NCI-H2227 (cell line): ENCODE results near the gene CDC42BPA.
"Not testable (repeated sequence)": the region's sequence is repeated elsewhere in the genome, so short reads cannot be mapped to it uniquely, and the experiment has no call there.

Experiments
- DNase-seq: peaks from one replicate; lab custom pipeline; 2025; ENCODE audit not compliant: unreplicated experiment; lab: John Stamatoyannopoulos, UW

CDC42BPA gene

DNA sequence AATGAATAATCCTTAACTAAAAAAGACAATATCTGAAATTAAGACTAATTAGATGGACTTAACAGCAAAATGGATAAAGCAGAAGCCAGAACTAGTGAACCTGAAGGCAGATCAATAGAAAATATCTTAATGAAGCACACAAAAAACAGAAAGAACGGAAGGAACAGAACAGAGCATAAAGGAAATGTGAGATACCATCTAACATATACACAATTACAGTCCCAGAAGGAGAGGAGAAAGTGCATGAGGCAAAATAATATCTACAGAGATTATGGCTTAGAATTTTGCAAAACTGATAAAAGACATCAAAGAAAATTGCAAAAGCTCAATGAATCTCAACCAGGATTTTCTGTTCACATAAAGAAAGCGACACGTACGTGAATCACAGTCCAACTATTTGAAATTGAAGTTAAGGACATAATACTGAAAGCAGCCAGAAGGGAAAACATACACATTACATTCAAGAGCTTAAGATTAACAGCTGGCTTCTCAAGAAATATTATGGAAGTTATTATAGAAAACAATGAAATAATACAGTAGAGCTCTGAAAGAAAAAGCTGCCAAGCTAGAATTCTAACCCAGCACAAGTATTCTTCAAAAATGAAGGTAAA is 182.0 kb downstream of the CDC42BPA start:
- no peak for DNase-seq

DNA sequence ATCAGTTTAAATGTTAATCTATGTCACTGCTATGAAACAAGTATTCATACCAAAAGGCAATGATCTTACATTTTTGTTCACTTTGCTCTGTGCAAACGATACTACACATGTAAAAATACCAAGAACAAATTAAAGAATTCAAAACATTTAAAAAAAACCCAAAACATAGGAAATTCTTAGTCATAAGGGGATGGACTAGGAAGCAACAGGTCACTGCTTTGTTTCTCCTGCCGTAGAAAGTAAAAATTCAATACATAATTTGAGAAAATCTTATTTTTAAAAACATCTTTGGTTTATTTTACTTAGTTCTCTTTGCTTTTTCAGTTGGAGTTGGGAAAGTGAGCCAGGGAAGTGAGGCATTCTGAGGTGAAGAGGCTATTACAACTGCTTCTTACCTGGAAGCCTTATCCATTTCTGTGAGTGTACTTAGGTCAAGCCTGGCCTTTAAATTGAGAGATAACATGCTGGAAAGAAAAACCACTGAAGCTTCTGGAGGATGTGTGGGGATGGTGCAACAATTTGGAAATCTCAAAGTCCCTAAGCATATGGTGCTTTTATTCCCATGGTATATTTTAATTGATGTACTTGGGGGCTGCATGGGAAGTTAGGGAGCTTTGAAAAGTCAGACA is 183.5 kb downstream of the CDC42BPA start:
- no peak for DNase-seq

DNA sequence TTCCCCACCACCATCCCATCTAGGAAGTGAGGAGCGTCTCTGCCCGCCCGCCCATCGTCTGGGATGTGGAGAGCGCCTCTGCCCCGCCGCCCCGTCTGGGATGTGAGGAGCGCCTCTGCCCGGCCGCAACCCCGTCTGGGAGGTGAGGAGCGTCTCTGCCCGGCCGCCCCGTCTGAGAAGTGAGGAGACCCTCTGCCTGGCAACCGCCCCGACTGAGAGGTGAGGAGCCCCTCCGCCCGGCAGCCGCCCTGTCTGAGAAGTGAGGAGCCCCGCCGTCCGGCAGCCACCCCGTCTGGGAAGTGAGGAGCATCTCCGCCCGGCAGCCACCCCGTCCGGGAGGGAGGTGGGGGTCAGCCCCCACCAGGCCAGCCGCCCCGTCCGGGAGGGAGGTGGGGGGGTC is 185.6 kb downstream of the CDC42BPA start:
- DNase-seq: not testable (repeated sequence)

DNA sequence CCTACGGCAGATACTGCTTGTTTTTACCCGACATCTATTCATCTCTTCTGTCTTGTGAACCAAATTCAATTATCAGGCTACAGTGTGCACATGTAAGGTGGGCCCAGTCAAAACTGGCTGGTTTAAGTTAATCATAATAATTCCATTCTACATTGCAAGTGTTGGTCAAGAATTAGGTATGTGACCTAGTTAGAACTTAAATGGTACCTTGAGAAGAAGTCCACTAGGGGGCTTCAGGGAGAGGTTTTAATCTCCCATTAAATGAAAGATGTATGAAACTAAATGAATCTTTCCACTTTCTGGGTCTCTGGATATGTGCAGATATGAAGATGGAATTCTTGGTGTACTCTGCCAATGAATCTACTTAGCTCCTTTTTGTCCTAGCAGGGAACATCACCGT is 187.1 kb downstream of the CDC42BPA start:
- DNase-seq: no peak

DNA sequence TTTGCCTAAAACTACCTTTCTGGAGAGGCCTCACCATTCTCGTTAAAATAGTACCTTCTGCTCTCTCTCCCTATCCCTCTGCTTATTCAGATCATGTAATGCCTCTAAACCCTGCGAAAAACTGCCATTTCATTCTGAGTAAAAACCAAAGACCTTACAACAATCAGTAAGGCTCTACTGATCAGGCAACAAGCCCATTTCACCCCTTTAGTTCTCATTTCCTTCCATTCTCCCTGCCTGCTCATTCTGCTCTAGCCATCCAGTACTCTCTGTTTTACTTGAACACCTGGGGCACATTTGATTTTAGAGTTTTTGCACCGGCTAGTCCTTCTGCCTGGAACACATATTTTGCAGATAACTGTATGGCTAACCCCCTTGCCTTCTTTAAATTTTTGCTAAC is 190.4 kb downstream of the CDC42BPA start:
- no peak for DNase-seq

DNA sequence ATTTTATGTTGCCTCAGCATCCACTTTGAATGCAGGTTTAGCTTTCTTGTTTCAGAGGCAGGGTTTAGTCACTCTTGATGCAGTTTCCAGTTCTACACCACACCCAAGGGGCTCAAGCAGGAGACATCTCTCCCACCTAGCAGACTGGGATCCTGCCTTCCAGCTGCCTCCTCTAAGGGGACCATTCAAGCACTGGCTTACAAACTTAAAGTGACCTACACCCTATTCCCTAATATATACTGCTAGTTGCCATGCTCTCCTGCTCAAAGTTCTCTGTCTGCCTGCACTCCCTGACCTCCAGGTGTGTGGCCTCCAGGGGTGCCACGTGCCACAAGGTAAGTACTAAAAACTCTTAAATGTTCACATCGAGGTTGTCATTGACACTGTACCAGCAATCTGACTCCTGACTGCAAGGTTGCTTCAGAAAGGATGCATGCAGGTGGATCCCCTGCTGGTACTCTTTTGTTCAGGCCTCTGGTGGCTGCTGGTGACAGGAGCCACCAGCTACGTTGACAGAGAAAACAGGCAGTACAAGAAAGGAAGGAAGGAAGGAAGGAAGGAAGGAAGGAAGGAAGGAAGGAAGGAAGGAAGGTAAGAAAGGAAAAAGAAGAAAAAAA is 192.3 kb downstream of the CDC42BPA start:
- no peak for DNase-seq

DNA sequence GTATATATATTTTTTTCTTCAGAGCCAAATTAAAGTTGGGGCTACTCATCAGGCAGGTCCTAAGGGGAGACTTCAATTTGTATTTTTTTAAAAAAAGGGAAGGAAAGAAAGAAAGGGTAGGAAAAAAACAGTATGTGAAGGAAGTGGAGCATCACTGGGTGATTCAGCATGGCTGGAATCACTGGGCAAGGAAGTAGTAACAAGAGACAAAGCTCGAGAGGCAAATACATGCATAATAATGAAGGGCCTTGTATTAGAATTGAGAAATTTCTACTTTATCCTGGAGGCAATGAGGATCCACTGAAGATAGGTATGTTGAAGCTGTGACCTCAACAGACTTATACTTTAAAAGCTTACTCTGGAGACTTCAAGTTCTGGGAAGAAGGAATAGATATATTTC is 193.8 kb downstream of the CDC42BPA start:
- DNase-seq: no peak

DNA sequence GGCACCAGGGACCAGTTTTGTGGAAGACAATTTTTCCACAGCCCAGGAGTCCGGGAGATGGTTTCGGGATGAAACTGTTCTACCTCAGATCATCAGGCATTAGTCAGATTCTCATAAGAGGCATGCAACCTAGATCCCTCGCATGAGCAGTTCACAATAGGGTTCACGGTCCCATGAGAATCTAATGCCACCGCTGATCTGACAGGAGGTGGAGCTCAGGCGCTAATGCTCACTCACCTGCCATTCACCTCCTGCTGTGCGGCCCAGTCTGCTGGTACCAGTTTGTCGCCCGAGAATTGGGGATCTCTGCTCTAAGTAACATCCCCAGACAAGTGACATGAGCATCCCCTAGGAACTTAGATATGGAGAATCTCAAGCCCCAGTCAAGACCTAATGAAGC is 197.5 kb downstream of the CDC42BPA start:
- DNase-seq: no peak

DNA sequence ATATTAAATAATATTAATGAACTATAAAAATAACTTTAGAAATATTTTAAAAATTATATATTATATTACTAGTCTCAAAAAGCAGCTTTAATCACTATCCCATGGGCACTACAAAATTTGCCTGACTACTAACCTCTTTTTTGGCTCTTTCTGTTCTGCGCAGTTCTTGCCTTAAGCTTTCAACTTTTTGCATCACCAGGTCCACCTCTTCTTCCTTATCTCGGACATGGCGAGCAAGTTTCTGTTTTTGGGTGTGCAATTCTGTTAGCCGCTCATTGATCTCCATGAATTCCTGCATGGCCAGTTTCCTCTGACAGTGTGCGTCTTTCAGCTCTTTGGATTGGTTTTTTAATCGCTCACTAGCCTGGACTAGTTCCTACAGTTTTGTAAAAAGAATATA is 205.8 kb downstream of the CDC42BPA start:
- DNase-seq: no peak

DNA sequence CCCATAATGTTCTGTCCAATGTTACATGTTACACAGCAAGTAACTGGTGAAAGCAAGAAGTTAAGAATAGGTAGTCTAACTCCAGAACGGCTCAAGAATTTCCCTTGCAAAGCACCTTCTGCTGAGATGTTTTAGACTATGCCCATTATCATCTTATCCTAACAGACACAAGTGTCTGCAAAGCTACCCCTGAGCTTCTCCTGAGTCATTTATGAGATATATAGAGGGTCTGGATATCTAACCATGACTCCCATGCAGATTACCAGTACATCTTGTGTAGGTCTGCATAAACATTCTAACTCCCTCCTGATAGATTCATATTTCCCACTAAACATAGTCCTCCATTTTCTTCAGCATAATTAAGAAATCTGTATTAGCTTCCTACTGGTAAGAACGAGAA is 206.5 kb downstream of the CDC42BPA start:
- DNase-seq: no peak

DNA sequence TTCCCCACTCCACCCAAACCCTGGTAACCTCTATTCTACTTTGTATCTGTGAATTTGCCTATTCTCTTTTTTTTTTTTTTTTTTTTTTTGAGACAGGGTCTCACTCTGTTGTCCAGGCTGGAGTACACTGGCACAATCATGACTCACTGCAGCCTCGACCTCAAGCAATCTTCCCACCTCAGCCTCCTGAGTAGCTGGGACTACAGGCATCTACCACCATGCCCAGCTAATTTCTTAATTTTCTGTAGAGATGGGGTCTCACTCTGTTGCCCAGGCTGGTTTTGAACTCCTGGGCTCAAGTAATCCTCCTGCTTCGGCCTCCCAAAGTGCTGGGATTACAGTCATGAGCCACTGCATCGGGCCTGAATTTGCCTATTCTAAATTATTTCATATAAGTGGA is 213.0 kb downstream of the CDC42BPA start:
- DNase-seq: not testable (repeated sequence)

DNA sequence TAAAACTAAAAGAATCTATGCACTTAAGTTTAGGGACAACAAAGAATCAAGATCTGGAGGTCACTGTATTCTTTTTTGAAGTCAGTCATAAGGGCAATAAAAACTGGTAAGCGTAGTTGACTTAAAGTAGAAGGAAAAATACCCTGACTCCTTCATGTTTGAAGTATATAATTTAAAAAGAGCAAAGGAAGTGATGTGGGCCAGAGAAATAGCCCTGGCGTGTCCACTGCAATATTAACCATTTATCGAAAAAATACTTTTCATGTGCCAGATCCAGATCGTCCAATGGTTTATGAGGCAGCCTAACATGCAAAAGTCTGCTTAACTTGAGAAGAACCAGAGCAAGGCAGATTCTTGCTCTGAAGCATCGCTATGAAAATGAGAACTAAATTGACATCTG is 216.2 kb downstream of the CDC42BPA start:
- no peak for DNase-seq

DNA sequence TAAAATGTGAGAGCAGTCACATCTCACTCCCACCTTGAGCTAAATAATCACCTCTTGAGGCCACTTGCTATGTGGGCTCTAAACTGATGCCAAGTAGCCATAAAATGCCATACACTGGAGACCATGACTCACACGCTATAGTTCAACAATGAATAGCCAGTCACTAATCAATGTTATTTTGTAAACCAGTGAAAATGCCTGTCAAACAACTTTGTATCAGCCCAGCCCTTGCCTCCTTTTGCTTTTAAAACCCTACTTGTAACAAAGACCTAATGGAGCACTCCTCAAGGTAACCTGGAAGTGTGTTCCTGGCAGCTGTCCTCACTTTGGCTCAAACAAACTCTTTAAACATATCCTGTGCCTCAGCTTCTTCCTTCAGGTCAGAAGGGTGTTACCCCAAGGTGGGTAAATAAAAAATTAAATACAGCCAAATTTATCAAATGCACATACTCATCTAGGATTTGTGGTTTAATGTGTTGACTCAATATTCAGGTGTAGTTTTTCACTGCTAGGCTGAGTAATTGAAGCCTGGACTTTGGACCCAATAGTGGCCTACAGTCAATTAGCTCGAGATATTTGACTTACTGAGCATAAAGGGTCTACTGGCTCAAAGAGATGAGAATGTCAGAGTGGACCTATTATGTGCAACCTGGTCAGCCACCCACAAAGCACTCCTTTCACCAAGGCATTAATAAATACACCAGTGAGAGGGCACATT is 223.9 kb downstream of the CDC42BPA start:
- DNase-seq: no peak

DNA sequence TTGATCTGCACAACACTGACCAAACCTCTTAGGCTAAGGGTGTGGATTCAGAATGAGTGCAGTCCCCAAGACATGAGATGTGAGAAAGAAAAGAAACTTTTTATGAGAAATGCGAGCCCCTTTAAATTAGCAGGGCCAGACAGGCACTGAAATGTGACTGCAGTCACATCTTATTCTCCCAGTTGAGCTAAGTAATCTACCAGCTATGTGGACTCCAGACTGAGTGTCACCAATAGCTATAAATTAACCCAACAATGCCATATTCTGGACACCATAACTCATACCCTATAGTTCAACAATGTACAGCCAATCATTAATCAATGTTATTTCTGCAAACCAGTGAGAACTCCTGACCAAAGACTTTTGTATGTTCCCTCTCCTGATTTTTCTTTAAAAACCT is 225.0 kb downstream of the CDC42BPA start:
- no peak for DNase-seq

DNA sequence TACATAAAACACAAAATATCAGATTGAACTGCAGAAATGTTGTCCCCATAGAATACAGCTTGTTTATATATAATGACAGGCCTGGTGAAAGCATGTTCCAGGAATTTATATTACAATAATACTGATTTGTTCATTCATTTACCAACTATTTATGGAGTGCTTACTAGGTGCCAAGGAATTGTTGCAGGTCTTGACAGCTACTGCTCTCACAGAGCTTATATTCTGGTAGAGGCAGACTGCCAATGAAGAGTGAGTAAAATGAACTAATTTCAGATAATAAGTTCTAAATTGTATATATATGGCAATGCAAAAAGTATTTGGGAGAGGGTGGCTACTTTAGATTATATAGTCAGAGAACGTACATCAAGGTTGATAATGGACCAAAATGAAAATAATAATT is 226.2 kb downstream of the CDC42BPA start:
- DNase-seq: no peak

DNA sequence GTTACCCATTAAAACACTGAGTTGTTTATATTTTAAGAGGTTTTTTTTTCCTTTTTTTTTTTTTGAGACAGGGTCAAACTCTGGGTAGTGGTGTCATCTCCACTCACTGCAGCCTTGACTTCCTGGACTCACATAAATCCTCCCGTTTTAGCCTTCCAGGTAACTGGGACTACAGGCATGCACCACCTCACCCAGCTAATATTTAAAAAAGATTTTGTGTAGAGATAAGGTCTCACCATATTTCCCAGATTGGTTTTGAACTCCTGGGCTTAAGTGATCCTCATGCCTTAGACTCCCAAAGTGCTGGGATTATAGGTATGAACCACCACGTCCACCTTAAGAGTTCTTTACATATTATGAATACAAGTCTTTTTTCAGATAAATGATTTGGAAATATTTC is 231.7 kb downstream of the CDC42BPA start:
- no peak for DNase-seq

DNA sequence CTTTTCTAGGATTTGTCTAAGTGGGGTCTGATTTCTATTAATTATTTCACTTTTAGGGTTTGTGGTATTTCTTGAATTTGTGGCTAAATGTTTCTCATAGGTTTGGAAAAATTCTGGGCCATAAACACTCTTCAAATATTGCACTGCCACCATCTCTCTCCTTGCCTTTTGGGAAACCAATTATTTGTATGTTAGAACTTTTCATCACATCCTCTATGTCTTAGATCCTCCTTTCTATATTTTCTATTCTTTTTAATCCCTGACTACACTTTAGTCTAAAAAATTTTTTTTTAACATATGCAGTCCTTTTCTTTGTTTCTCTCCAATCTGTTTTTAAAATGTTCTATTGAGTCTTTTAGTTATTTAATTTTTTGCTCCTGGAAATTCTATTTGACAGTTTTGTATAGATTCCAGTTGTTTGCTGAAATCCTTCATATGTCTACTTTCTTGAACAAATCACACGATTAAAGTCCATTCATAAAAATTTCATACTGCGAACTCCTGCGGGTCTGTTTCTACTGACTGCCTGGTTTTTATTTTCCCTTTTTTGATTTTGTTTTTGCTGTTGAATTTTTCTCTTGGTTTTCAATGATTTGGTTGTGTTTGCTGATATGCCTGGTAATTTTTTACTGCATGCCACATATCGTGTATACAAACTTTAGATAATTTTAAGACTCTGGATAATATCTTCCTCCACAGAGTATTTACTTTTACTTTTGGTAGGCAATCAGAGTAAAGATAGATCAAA is 235.1 kb downstream of the CDC42BPA start:
- DNase-seq: no peak

DNA sequence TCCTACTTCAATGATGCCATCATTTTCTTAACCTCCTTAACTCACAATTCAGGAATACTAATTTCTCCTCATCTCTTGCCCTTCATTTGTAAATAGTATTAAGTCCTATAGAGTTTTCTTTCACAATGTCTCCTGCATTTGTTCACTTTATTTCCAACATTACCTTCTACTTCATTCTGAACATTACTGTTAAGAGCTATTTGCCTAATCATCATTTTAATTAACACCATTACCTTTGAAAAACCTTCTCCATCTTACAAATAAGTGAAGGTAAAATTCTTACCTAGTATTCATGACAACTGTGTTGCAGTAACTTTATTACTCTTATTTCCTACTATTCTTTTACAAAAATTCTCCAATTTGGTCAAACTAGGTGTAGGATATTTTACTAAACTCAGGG is 240.5 kb downstream of the CDC42BPA start:
- DNase-seq: no peak

DNA sequence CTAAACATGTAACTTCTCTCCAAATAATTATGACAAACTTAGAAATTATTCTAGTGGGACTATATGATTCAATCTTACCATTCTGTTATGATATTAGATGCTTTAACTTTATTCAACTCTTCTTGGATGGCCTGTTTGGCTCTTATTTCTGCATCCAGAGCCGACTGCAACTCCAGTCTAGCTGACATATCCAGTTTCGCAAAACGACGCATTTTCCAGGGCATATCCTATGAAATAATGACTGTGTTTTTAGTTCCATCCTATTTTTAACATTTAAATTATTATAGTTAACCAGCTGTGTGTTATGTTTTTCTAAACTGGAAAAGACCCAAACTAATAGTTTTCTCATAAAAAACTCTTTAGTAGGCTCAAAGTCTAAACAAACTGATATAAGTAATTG is 244.5 kb downstream of the CDC42BPA start:
- DNase-seq: no peak

DNA sequence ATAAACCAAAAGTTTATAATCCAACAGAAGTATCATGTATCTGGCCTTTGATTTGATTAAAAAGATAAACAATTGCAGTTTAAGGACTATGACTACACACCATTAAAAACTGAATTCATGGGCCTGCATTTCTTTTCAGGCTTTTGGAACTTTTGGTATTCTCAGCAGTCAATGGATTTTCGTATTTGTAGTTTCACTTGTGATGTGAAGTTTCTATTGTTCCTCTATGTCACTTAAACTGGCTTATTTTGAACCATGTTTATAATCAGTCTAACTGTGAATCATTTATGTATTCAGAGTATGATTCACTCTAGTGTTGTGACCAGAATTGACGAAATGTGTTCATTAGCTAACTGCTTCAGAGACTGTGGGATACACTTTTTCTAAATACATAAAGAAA is 245.3 kb downstream of the CDC42BPA start:
- no peak for DNase-seq

DNA sequence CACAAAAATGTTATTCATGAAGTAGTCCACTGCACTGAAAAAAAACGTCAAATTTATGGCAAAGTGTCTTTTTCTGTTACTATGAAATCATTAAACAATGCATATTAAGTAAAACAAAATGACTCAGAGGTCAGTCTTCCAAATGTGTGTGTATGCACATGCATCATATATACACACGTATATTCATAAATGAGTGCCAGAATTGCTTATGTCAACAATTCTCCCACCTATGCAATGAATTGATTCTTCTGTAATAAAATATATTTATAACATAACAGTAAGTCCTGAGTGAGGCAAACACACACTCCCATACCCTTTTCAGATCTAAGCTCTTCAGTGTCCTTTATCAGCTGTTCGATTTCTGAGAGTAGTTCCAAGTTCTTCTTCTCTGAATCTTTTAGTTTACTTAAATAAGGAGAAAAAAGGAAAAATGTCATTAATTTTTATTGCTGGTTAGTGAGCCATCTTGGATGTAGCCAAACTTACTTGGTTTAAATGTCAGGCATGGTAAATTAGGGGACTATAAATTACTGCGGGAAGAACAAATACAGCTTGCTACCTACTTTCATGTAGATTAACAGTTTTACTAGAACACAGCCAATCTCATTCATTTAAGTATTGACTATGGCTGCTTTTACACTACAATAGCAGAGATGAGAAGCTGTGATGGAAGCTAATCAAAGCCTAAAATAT is 246.3 kb downstream of the CDC42BPA start:
- DNase-seq: no peak
